ENCODE measurements around the gene TUBG2. TPM values are rescaled to one million over a fixed set of nuclear protein-coding genes. Genes with fewer than 3 reads are reported as not detected.

TUBG2 gene
- total RNA-seq, 1 donor from 2014 or later: 22.1 TPM

- no peak for TF ChIP-seq CTCF (IDR thresholded peaks at IDR 0.05; ENCODE audit: partially characterized antibody, unreplicated experiment)
- no peaks in the 10 kb centered on the region for H3K4me1 Mint-ChIP-seq (ENCODE audit: low read depth, unreplicated experiment)
- no peak for DNase-seq
- H3K27ac Mint-ChIP-seq (ENCODE audit: unreplicated experiment): peak overlapping the region; percentile 8
- peaks cover 3% of the 10 kb centered on the region for H3K9me3 Mint-ChIP-seq (ENCODE audit: unreplicated experiment)
- H3K4me3 Mint-ChIP-seq (ENCODE audit: unreplicated experiment): no peak overlapping the region
- peaks cover 7% of the 10 kb centered on the region for H3K27me3 Mint-ChIP-seq (ENCODE audit: unreplicated experiment)
- H3K36me3 Mint-ChIP-seq (ENCODE audit: unreplicated experiment): no peaks in the 10 kb centered on the region
Observed at GRCh38 chr17:42692489-42692888, 33.4 kb downstream of the TUBG2 start.

- Mint-ChIP-seq H3K36me3 (ENCODE audit: unreplicated experiment) (no peaks in the 10 kb centered on the region), H3K9me3 (ENCODE audit: unreplicated experiment) (no peaks in the 10 kb centered on the region)
Observed at GRCh38 chr17:42694524-42694923, 35.4 kb downstream of the TUBG2 start.

GRCh38 chr17:42695500-42695899 is 36.4 kb downstream of the TUBG2 start:
- Mint-ChIP-seq H3K4me3 (ENCODE audit: unreplicated experiment) (no peak overlapping the region), H3K27me3 (ENCODE audit: unreplicated experiment) (peaks cover 10% of the 10 kb centered on the region), H3K27ac (ENCODE audit: unreplicated experiment) (peak overlapping the region; percentile 22), H3K36me3 (ENCODE audit: unreplicated experiment) (no peaks in the 10 kb centered on the region), H3K9me3 (ENCODE audit: unreplicated experiment) (no peaks in the 10 kb centered on the region), H3K4me1 (ENCODE audit: low read depth, unreplicated experiment) (peaks cover 6% of the 10 kb centered on the region)
- no peak for DNase-seq
- TF ChIP-seq CTCF (IDR thresholded peaks at IDR 0.05; ENCODE audit: partially characterized antibody, unreplicated experiment): no peak

More at GRCh38 chr17:42694524-42694923, 35.4 kb downstream of the TUBG2 start:
- TF ChIP-seq CTCF (IDR thresholded peaks at IDR 0.05; ENCODE audit: partially characterized antibody, unreplicated experiment): no peak
- DNase-seq: no peak
- Mint-ChIP-seq H3K4me1 (ENCODE audit: low read depth, unreplicated experiment) (peaks cover 6% of the 10 kb centered on the region), H3K27me3 (ENCODE audit: unreplicated experiment) (peaks cover 10% of the 10 kb centered on the region), H3K27ac (ENCODE audit: unreplicated experiment) (no peak overlapping the region), H3K4me3 (ENCODE audit: unreplicated experiment) (no peak overlapping the region)

GRCh38 chr17:42697108-42697811 is 38.2 kb downstream of the TUBG2 start:
- Mint-ChIP-seq H3K9me3 (ENCODE audit: unreplicated experiment) (peaks cover 3% of the 10 kb centered on the region), H3K36me3 (ENCODE audit: unreplicated experiment) (no peaks in the 10 kb centered on the region), H3K4me3 (ENCODE audit: unreplicated experiment) (no peak overlapping the region), H3K4me1 (ENCODE audit: low read depth, unreplicated experiment) (peaks cover 6% of the 10 kb centered on the region), H3K27me3 (ENCODE audit: unreplicated experiment) (peaks cover 7% of the 10 kb centered on the region), H3K27ac (ENCODE audit: unreplicated experiment) (no peak overlapping the region)
- no peak for TF ChIP-seq CTCF (IDR thresholded peaks at IDR 0.05; ENCODE audit: partially characterized antibody, unreplicated experiment)
- DNase-seq: no peak

- H3K36me3 Mint-ChIP-seq (ENCODE audit: unreplicated experiment): no peaks in the 10 kb centered on the region
Observed at GRCh38 chr17:42698736-42699414, 39.8 kb downstream of the TUBG2 start.

More at GRCh38 chr17:42698736-42699414, 39.8 kb downstream of the TUBG2 start:
- no peak for TF ChIP-seq CTCF (IDR thresholded peaks at IDR 0.05; ENCODE audit: partially characterized antibody, unreplicated experiment)
- no peak overlapping the region for H3K27ac Mint-ChIP-seq (ENCODE audit: unreplicated experiment)
- H3K4me1 Mint-ChIP-seq (ENCODE audit: low read depth, unreplicated experiment): peaks cover 6% of the 10 kb centered on the region
- peaks cover 3% of the 10 kb centered on the region for H3K9me3 Mint-ChIP-seq (ENCODE audit: unreplicated experiment)
- no peak for DNase-seq
- peaks cover 8% of the 10 kb centered on the region for H3K27me3 Mint-ChIP-seq (ENCODE audit: unreplicated experiment)
- H3K4me3 Mint-ChIP-seq (ENCODE audit: unreplicated experiment): no peak overlapping the region
